PFSK-1 (cell line): ENCODE data around the gene TADA2A.

Experiments
- FOXP2 ChIP-seq: optimal IDR thresholded peaks from 2 replicates; pipeline ENCODE3; 2011; ENCODE audit warnings: borderline replicate concordance, control low read depth, inconsistent platforms; ENCODE audit not compliant: insufficient read depth; ENCODE audit errors: extremely low read length, extremely low read depth
- POLR2AphosphoS5 ChIP-seq: IDR thresholded peaks from 2 replicates; pipeline ENCODE4 v1.6.1; 2012; ENCODE audit warnings: low read depth, mild to moderate bottlenecking, control low read depth, low read length, moderate library complexity
- SIN3A ChIP-seq: IDR thresholded peaks from 2 replicates; pipeline ENCODE4 v1.6.1; 2012; ENCODE audit warnings: mild to moderate bottlenecking, low read length, moderate library complexity, borderline replicate concordance; ENCODE audit not compliant: insufficient read depth
- TAF1 ChIP-seq: IDR thresholded peaks from 2 replicates; pipeline ENCODE4 v1.6.1; 2012; ENCODE audit warnings: low read length, control low read depth, borderline replicate concordance; ENCODE audit not compliant: insufficient read depth
- TF ChIP-seq, protein P1 (sequence below), 2 experiments: IDR thresholded peaks; 2 replicates each; pipeline versions ENCODE4 v1.6.1 to v1.8.0; 2011 to 2012; ENCODE audit warnings: low read depth in 2 of 2, low read length in 2 of 2, control low read depth in 1 of 2, inconsistent platforms in 1 of 2, mild to moderate bottlenecking in 1 of 2, moderate library complexity in 1 of 2; ENCODE audit not compliant: insufficient read depth in 1 of 2

- TF ChIP-seq TAF1 (no peak), FOXP2 (no peak), SIN3A (no peak), POLR2AphosphoS5 (no peak)
- TF ChIP-seq, protein P1, sequence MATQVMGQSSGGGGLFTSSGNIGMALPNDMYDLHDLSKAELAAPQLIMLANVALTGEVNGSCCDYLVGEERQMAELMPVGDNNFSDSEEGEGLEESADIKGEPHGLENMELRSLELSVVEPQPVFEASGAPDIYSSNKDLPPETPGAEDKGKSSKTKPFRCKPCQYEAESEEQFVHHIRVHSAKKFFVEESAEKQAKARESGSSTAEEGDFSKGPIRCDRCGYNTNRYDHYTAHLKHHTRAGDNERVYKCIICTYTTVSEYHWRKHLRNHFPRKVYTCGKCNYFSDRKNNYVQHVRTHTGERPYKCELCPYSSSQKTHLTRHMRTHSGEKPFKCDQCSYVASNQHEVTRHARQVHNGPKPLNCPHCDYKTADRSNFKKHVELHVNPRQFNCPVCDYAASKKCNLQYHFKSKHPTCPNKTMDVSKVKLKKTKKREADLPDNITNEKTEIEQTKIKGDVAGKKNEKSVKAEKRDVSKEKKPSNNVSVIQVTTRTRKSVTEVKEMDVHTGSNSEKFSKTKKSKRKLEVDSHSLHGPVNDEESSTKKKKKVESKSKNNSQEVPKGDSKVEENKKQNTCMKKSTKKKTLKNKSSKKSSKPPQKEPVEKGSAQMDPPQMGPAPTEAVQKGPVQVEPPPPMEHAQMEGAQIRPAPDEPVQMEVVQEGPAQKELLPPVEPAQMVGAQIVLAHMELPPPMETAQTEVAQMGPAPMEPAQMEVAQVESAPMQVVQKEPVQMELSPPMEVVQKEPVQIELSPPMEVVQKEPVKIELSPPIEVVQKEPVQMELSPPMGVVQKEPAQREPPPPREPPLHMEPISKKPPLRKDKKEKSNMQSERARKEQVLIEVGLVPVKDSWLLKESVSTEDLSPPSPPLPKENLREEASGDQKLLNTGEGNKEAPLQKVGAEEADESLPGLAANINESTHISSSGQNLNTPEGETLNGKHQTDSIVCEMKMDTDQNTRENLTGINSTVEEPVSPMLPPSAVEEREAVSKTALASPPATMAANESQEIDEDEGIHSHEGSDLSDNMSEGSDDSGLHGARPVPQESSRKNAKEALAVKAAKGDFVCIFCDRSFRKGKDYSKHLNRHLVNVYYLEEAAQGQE (IDR thresholded peaks at IDR 0.05; ENCODE audit: insufficient read depth in 1 of 2, low read depth in 2 of 2, low read length in 2 of 2) = no peak
These were observed 21.2 kb upstream of the TADA2A start for GRCh38 chr17:37385474-37385990.
